Mesendoderm (in vitro differentiated cells): ENCODE data around the gene DENND1A.

Experiments
- DNase-seq: peaks from one replicate; pipeline ENCODE4 v3.0.0; 2013
- H2AK5ac ChIP-seq: 2 replicates; pipeline ENCODE4 v1.6.1; 2013; ENCODE audit warnings: low read length, inconsistent platforms
- H2BK120ac ChIP-seq: 2 replicates; pipeline ENCODE4 v1.6.1; 2013; ENCODE audit warnings: low read depth, mild to moderate bottlenecking, low read length, moderate library complexity, mixed read lengths
- H2BK15ac ChIP-seq: replicated peaks from 2 replicates; pipeline ENCODE4 v1.6.1; 2013; ENCODE audit warnings: low read depth, mild to moderate bottlenecking, moderate library complexity
- H2BK5ac ChIP-seq: 2 replicates; pipeline ENCODE4 v1.6.1; 2013; ENCODE audit warnings: low read length, inconsistent platforms
- H3K18ac ChIP-seq: 2 replicates; pipeline ENCODE4 v1.6.1; 2013; ENCODE audit warnings: mild to moderate bottlenecking, low read length, mixed read lengths
- H3K23ac ChIP-seq: one replicate; pipeline ENCODE4 v1.6.1; 2013; ENCODE audit warnings: low read length
- H3K27ac ChIP-seq: 2 replicates; pipeline ENCODE4 v1.5.1; 2013; ENCODE audit warnings: low read depth, mild to moderate bottlenecking, inconsistent platforms, low read length, moderate library complexity
- H3K27me3 ChIP-seq: 2 replicates; pipeline ENCODE4 v1.6.1; 2013; ENCODE audit warnings: low read length, control low read depth, mild to moderate bottlenecking, inconsistent platforms; ENCODE audit not compliant: insufficient read depth, poor library complexity
- H3K36me3 ChIP-seq: 2 replicates; pipeline ENCODE4 v1.6.1; 2013; ENCODE audit warnings: low read length, inconsistent platforms; ENCODE audit not compliant: control insufficient read depth, insufficient read depth
- H3K4ac ChIP-seq: one replicate; pipeline ENCODE4 v1.6.1; 2013; ENCODE audit warnings: low read depth, mild to moderate bottlenecking, low read length, moderate library complexity
- H3K4me1 ChIP-seq: 2 replicates; pipeline ENCODE4 v1.6.1; 2013; ENCODE audit warnings: low read depth, low read length, inconsistent platforms; ENCODE audit not compliant: control insufficient read depth
- H3K4me2 ChIP-seq: 2 replicates; pipeline ENCODE4 v1.6.1; 2013; ENCODE audit warnings: low read length
- H3K4me3 ChIP-seq: 2 replicates; pipeline ENCODE4 v1.5.1; 2013; ENCODE audit warnings: mild to moderate bottlenecking, low read length
- H3K56ac ChIP-seq: one replicate; pipeline ENCODE4 v1.6.1; 2013; ENCODE audit warnings: low read length
- H3K79me1 ChIP-seq: 2 replicates; pipeline ENCODE4 v1.6.1; 2013; ENCODE audit warnings: low read length, inconsistent platforms
- H3K79me2 ChIP-seq: 2 replicates; pipeline ENCODE4 v1.6.1; 2013; ENCODE audit warnings: mild to moderate bottlenecking, low read length; ENCODE audit not compliant: control insufficient read depth, insufficient read depth
- H3K9ac ChIP-seq: 2 replicates; pipeline ENCODE4 v1.6.1; 2013; ENCODE audit warnings: low read length, inconsistent platforms
- H4K5ac ChIP-seq: one replicate; pipeline ENCODE4 v1.6.1; 2013; ENCODE audit warnings: low read length
- H4K8ac ChIP-seq: one replicate; pipeline ENCODE4 v1.6.1; 2013; ENCODE audit warnings: low read depth, mild to moderate bottlenecking, control low read depth, low read length, moderate library complexity
- WGBS: extraction: QIAGEN DNeasy Blood & Tissue Kit; methylation state at CpG from one replicate; pipeline ENCODE4 v1.1.7; 2013; ENCODE audit warnings: low lambda C conversion rate, missing lambda C conversion rate; ENCODE audit not compliant: insufficient coverage; ENCODE audit errors: extremely low coverage; 5-methylcytosine and 5-hydroxymethylcytosine counted together

The DENND1A gene

GRCh38 chr9:123649909-123650308 is 280.0 kb downstream of the DENND1A start:
- Histone ChIP-seq H3K4me1 (peaks cover 4% of the 10 kb centered on the region), H2BK15ac (no peak overlapping the region), H2AK5ac (no peak overlapping the region), H3K27me3 (no peaks in the 10 kb centered on the region), H3K4me2 (no peak overlapping the region), H3K18ac (no peak overlapping the region), H3K36me3 (no peaks in the 10 kb centered on the region), H4K8ac (no peak overlapping the region), H2BK120ac (no peak overlapping the region), H3K4me3 (no peak overlapping the region), H3K56ac (no peak overlapping the region), H3K79me2 (no peaks in the 10 kb centered on the region), H2BK5ac (no peak overlapping the region), H3K4ac (no peak overlapping the region), H3K27ac (no peak overlapping the region), H4K5ac (no peak overlapping the region), H3K79me1 (no peaks in the 10 kb centered on the region), H3K23ac (no peak overlapping the region), H3K9ac (no peak overlapping the region)
- WGBS = no CpG with 5 or more reads among the region's 3 CpGs
- no peak for DNase-seq

GRCh38 chr9:123647145-123647544 is 282.8 kb downstream of the DENND1A start:
- Histone ChIP-seq H4K5ac (no peak overlapping the region), H2BK15ac (no peak overlapping the region)

GRCh38 chr9:123645762-123646161 is 284.2 kb downstream of the DENND1A start:
- 100% methylated on average over 1 of the region's 9 CpGs for WGBS
- DNase-seq = no peak

More at GRCh38 chr9:123647145-123647544, 282.8 kb downstream of the DENND1A start:
- Histone ChIP-seq H3K27ac (no peak overlapping the region), H2BK120ac (no peak overlapping the region), H2BK5ac (no peak overlapping the region), H3K4me3 (no peak overlapping the region), H3K18ac (no peak overlapping the region), H3K79me2 (no peaks in the 10 kb centered on the region), H3K27me3 (no peaks in the 10 kb centered on the region), H3K9ac (no peak overlapping the region), H3K56ac (no peak overlapping the region), H4K8ac (no peak overlapping the region), H3K4me1 (peaks cover 4% of the 10 kb centered on the region), H3K4me2 (no peak overlapping the region), H3K79me1 (no peaks in the 10 kb centered on the region), H2AK5ac (no peak overlapping the region), H3K4ac (no peak overlapping the region), H3K23ac (no peak overlapping the region), H3K36me3 (no peaks in the 10 kb centered on the region)
- no CpG with 5 or more reads among the region's 2 CpGs for WGBS
- no peak for DNase-seq

GRCh38 chr9:123645126-123645525 is 284.8 kb downstream of the DENND1A start:
- Histone ChIP-seq H4K5ac (no peak overlapping the region), H4K8ac (no peak overlapping the region), H3K4me1 (peaks cover 12% of the 10 kb centered on the region), H3K9ac (no peak overlapping the region), H3K56ac (no peak overlapping the region), H3K4ac (no peak overlapping the region), H3K23ac (no peak overlapping the region), H2AK5ac (no peak overlapping the region), H3K18ac (no peak overlapping the region), H2BK5ac (no peak overlapping the region), H3K4me2 (no peak overlapping the region), H2BK15ac (no peak overlapping the region), H2BK120ac (no peak overlapping the region), H3K36me3 (no peaks in the 10 kb centered on the region), H3K79me2 (no peaks in the 10 kb centered on the region), H3K4me3 (no peak overlapping the region), H3K27me3 (no peaks in the 10 kb centered on the region), H3K27ac (no peak overlapping the region), H3K79me1 (no peaks in the 10 kb centered on the region)
- DNase-seq = peak; percentile 72
- no CpG with 5 or more reads among the region's 4 CpGs for WGBS

More at GRCh38 chr9:123645762-123646161, 284.2 kb downstream of the DENND1A start:
- Histone ChIP-seq H3K4me3 (no peak overlapping the region), H3K4me2 (no peak overlapping the region), H2BK15ac (no peak overlapping the region), H3K4ac (no peak overlapping the region), H3K18ac (peak overlapping the region; percentile 10), H3K56ac (no peak overlapping the region), H4K5ac (no peak overlapping the region), H2BK120ac (no peak overlapping the region), H3K27me3 (no peaks in the 10 kb centered on the region), H2AK5ac (no peak overlapping the region), H3K27ac (no peak overlapping the region), H3K23ac (no peak overlapping the region), H3K79me1 (no peaks in the 10 kb centered on the region), H3K36me3 (no peaks in the 10 kb centered on the region), H3K79me2 (no peaks in the 10 kb centered on the region), H2BK5ac (no peak overlapping the region), H4K8ac (no peak overlapping the region), H3K9ac (no peak overlapping the region), H3K4me1 (peaks cover 8% of the 10 kb centered on the region)

GRCh38 chr9:123643518-123643917 is 286.4 kb downstream of the DENND1A start:
- H3K79me2 ChIP-seq = no peaks in the 10 kb centered on the region
- H2BK5ac ChIP-seq = no peak overlapping the region
- no peak overlapping the region for H2BK120ac ChIP-seq
- no peak overlapping the region for H3K4ac ChIP-seq
- H3K9ac ChIP-seq = no peak overlapping the region
- H3K4me2 ChIP-seq = no peak overlapping the region
- no peak for DNase-seq
- H3K36me3 ChIP-seq = no peaks in the 10 kb centered on the region
- no peak overlapping the region for H2BK15ac ChIP-seq
- H3K18ac ChIP-seq = no peak overlapping the region
- H3K56ac ChIP-seq = no peak overlapping the region
- H4K8ac ChIP-seq = no peak overlapping the region
- no peak overlapping the region for H2AK5ac ChIP-seq
- no peak overlapping the region for H3K27ac ChIP-seq
- H3K23ac ChIP-seq = no peak overlapping the region
- no peaks in the 10 kb centered on the region for H3K79me1 ChIP-seq
- H4K5ac ChIP-seq = no peak overlapping the region
- WGBS = no CpG with 5 or more reads among the region's 9 CpGs
- H3K27me3 ChIP-seq = no peaks in the 10 kb centered on the region
- no peak overlapping the region for H3K4me3 ChIP-seq
- H3K4me1 ChIP-seq = peaks cover 12% of the 10 kb centered on the region
